NB4 (cell line): ENCODE results near the gene IQCH.

ENCODE experiments used
- DNase-seq: peaks from one replicate; pipeline ENCODE4 v3.0.0; 2010; ENCODE audit warnings: low read depth
- H3K4me3 ChIP-seq: one replicate; pipeline ENCODE4 v1.5.1; 2011; ENCODE audit warnings: mild to moderate bottlenecking, low read depth, low read length, moderate library complexity
- CTCF ChIP-seq: IDR thresholded peaks from one replicate; pipeline ENCODE4 v1.5.1; 2012; ENCODE audit warnings: low read depth, low read length
- MAX ChIP-seq: IDR thresholded peaks from 2 replicates; pipeline ENCODE4 v1.6.1; 2011; ENCODE audit warnings: low read depth, low read length
- MYC ChIP-seq: IDR thresholded peaks from 2 replicates; pipeline ENCODE4 v1.6.1; 2011; ENCODE audit warnings: low read depth, low read length
- POLR2A ChIP-seq: IDR thresholded peaks from 2 replicates; pipeline ENCODE4 v1.6.1; 2011; ENCODE audit warnings: mild to moderate bottlenecking; ENCODE audit not compliant: insufficient read length; ENCODE audit errors: extremely low read depth

IQCH gene

DNA sequence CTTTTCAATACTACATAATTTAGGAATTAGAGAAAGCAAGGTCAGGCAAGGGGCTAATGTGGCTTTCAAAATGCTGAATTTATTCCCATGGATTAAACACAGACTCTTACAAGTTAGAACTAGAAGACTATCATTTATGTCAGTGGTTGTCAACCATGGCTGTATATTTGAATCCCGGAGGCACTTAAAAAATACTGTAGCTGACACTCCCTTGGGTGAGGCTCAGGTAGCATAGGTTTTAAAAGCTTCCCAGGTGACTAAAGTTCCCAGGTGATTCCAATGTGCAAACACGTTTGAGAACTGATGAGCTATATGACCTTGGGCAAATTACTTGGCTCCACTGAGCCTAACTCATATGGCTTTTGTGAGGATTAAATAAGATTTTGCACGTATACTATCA lies 29.7 kb upstream of the IQCH start:
- TF ChIP-seq MYC (no peak), POLR2A (no peak), CTCF (no peak), MAX (no peak)
- no peak overlapping the region for H3K4me3 ChIP-seq
- DNase-seq, result no peak

DNA sequence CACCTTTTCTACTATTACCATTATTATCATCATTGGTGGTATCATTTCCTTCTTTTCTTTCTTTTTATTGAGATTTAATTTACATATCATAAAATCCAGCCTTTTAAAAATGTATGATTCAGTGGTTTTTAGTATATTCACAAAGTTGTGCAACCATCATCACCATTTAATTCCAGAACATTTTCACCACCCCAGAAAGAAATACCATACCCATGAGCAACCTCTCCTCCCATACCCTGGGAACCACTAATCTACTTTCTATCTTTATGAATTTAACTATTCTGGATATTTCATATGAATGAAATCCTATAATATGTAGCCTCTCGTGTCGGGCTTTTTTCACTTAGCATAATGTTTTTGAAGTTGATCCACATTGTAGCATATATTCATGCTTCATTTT lies 29.2 kb upstream of the IQCH start:
- no peak for DNase-seq
- no peak for TF ChIP-seq POLR2A
- TF ChIP-seq MYC, result no peak
- no peak for TF ChIP-seq MAX
- no peak for TF ChIP-seq CTCF
- no peak overlapping the region for H3K4me3 ChIP-seq

- no peak for TF ChIP-seq CTCF
- no peak for DNase-seq
- H3K4me3 ChIP-seq, result no peak overlapping the region
Measured at GRCh38 chr15:67227431-67227830, 27.2 kb upstream of the IQCH start.

DNA sequence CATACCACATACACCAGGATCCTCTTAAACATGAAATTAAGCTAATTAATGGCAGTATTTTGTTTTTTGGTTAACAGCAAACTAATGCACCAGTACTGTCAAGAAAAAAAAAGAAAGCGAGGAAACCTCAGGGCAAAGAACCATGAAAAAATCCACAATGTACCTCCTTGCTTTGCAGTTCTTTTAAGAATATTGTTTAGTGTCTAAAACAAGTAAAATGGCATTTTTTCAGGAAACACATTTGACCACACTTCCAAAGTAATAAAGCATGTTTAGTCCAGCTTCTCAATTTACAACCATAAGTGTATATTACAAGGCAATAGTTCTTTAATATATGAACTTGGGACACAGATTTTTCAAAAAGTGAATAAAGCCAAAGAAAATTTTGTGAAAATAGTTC lies 26.7 kb upstream of the IQCH start:
- no peak overlapping the region for H3K4me3 ChIP-seq
- no peak for DNase-seq
- TF ChIP-seq MYC, result no peak
- TF ChIP-seq MAX, result no peak
- TF ChIP-seq CTCF, result no peak
- no peak for TF ChIP-seq POLR2A

GRCh38 chr15:67228286-67228685 lies 26.3 kb upstream of the IQCH start:
- no peak for DNase-seq
- no peak overlapping the region for H3K4me3 ChIP-seq
- no peak for TF ChIP-seq MYC
- TF ChIP-seq MAX, result no peak
- TF ChIP-seq CTCF, result no peak
- TF ChIP-seq POLR2A, result no peak

GRCh38 chr15:67230504-67230903 lies 24.1 kb upstream of the IQCH start:
- TF ChIP-seq MAX (no peak), MYC (no peak), CTCF (no peak), POLR2A (no peak)
- DNase-seq, result no peak

More at GRCh38 chr15:67230504-67230903, 24.1 kb upstream of the IQCH start:
- no peak overlapping the region for H3K4me3 ChIP-seq
